HepG2 (cell line): ENCODE measurements around the gene SLC25A33. TPM values are rescaled to one million over a fixed set of nuclear protein-coding genes. Genes with fewer than 3 reads are reported as not detected.

Source experiments
- CREB3 ChIP-seq: sonication (generic); formaldehyde crosslinking; IDR thresholded peaks from 2 replicates; pipeline ENCODE4 v1.5.0; 2020; ENCODE audit warnings: missing genetic modification reagents
- HINFP ChIP-seq: sonication (generic); formaldehyde crosslinking; IDR thresholded peaks from 2 replicates; pipeline ENCODE4 v1.4.0; 2020; ENCODE audit warnings: low read depth, mild to moderate bottlenecking, missing genetic modification reagents
- HNF4A ChIP-seq: sonication (generic); formaldehyde crosslinking; IDR thresholded peaks from 2 replicates; pipeline ENCODE4 v1.4.0; 2020; ENCODE audit warnings: missing genetic modification reagents
- HNRNPUL1 ChIP-seq: fragments of 200-400 bp; formaldehyde crosslinking; IDR thresholded peaks from 2 replicates; pipeline ENCODE4 v1.6.1; 2017; ENCODE audit warnings: low read depth, mild to moderate bottlenecking, low read length, moderate library complexity
- MED13 ChIP-seq: sonication (generic); formaldehyde crosslinking; IDR thresholded peaks from 2 replicates; pipeline ENCODE4 v1.5.0; 2020; ENCODE audit warnings: missing genetic modification reagents
- MYC ChIP-seq: sonication (generic); formaldehyde crosslinking; IDR thresholded peaks from 2 replicates; pipeline ENCODE4 v1.9.0; 2021; ENCODE audit warnings: missing genetic modification reagents, borderline replicate concordance
- SALL1 ChIP-seq: sonication (generic); formaldehyde crosslinking; IDR thresholded peaks from 2 replicates; pipeline ENCODE4 v1.8.0; 2022; ENCODE audit warnings: mild to moderate bottlenecking, missing genetic modification reagents
- SCMH1 ChIP-seq: sonication (generic); formaldehyde crosslinking; IDR thresholded peaks from 2 replicates; pipeline ENCODE4 v1.9.0; 2021; ENCODE audit warnings: missing genetic modification reagents, mild to moderate bottlenecking, borderline replicate concordance
- SP1 ChIP-seq, 2 experiments: fragments of 450-650 bp in 1 of 2; sonication (generic) in 1 of 2; formaldehyde crosslinking in 1 of 2; IDR thresholded peaks; 2 replicates each; pipeline versions ENCODE4 v1.4.0 to v1.6.1; 2016 to 2020; ENCODE audit warnings: missing genetic modification reagents in 1 of 2
- TCF7 ChIP-seq: sonication (generic); IDR thresholded peaks from 2 replicates; pipeline ENCODE4 v1.6.1; 2016; ENCODE audit warnings: antibody characterized with exemption, low read depth
- ZBTB21 ChIP-seq: sonication (generic); formaldehyde crosslinking; IDR thresholded peaks from 2 replicates; pipeline ENCODE4 v1.4.0; 2020; ENCODE audit warnings: missing genetic modification reagents
- ZFP91 ChIP-seq: sonication (generic); formaldehyde crosslinking; IDR thresholded peaks from 2 replicates; pipeline ENCODE4 v1.9.0; 2022; ENCODE audit warnings: missing genetic modification reagents, mild to moderate bottlenecking, borderline replicate concordance
- ZKSCAN8 ChIP-seq: IDR thresholded peaks from 2 replicates; pipeline ENCODE4 v1.6.1; 2016; ENCODE audit warnings: borderline replicate concordance, missing genetic modification reagents, missing compliant biosample characterization
- ZNF382 ChIP-seq: sonication (generic); formaldehyde crosslinking; IDR thresholded peaks from 2 replicates; pipeline ENCODE4 v1.5.0; 2020; ENCODE audit warnings: missing genetic modification reagents, mild to moderate bottlenecking, borderline replicate concordance
- ZNF549 ChIP-seq: sonication (generic); formaldehyde crosslinking; IDR thresholded peaks from 2 replicates; pipeline ENCODE4 v1.5.0; 2020; ENCODE audit warnings: missing genetic modification reagents
- ZNF646 ChIP-seq: sonication (generic); formaldehyde crosslinking; IDR thresholded peaks from 2 replicates; pipeline ENCODE4 v1.9.0; 2021; ENCODE audit warnings: mild to moderate bottlenecking, missing genetic modification reagents
- ZSCAN25 ChIP-seq: sonication (generic); formaldehyde crosslinking; IDR thresholded peaks from 2 replicates; pipeline ENCODE4 v1.8.0; 2022; ENCODE audit warnings: mild to moderate bottlenecking, missing genetic modification reagents
- polyA plus RNA-seq, 8 experiments: library from polyadenylated mRNA; depleted of rRNA in 3 of 8; stranded (reverse) in 7 of 8; unstranded in 1 of 8; fragments of >200 nt; fragmentation: Illumina TruSeq in 4 of 8; extraction: Trizol in 4 of 8; gene quantifications; 2 replicates each; pipeline versions ENCODE4 v1.2.1 to v1.2.3, GENCODE V29; 2011 to 2016; ENCODE audit warnings: low read depth in 4 of 8, missing spikeins in 1 of 8, mixed read lengths in 1 of 8; ENCODE audit not compliant: insufficient read depth in 1 of 8
- total RNA-seq, 5 experiments: library from RNA; depleted of rRNA; stranded (reverse); fragments of >200 nt; fragmentation: Illumina TruSeq; extraction: Trizol; gene quantifications; 2 replicates each; pipeline ENCODE4 v1.2.3, GENCODE V29; 2016; ENCODE audit warnings: low read depth in 1 of 5

Gene SLC25A33
- total and polyA plus RNA-seq, 2 of the 13 experiments (the other 11 are each of a cell fraction or from before 2014, with no cell fraction given): 15.4 to 50.3 TPM

GRCh38 chr1:9500756-9501754, 38.2 kb upstream of the SLC25A33 start (continued):
- TF ChIP-seq ZFP91 (peak; percentile 47; the same call in 1 of the 2 replicates), ZSCAN25 (CRISPR knock-in tag) (peak; percentile 21; the same call in 1 of the 2 replicates), CREB3 (CRISPR knock-in tag) (no peak), HNF4A (CRISPR knock-in tag) (peak; percentile 49), ZKSCAN8 (peak; percentile 66; the same call in 1 of the 2 replicates), TCF7 (peak; percentile 68), ZNF549 (no peak), HINFP (CRISPR knock-in tag) (no peak), ZBTB21 (CRISPR knock-in tag) (no peak), MYC (CRISPR knock-in tag) (peak; percentile 45; the same call in 1 of the 2 replicates), ZNF646 (peak; percentile 86), ZNF382 (CRISPR knock-in tag) (no peak), MED13 (CRISPR knock-in tag) (0 out of 2 replicates have a peak, but pooled peaks have one; percentile 30), HNRNPUL1 (peak; percentile 27; the same call in 1 of the 2 replicates), SCMH1 (CRISPR knock-in tag) (no peak), SALL1 (peak; percentile 93), SP1 (IDR thresholded peaks at IDR 0.05) (no peak), SP1 (CRISPR knock-in tag; IDR thresholded peaks at IDR 0.05) (no peak)
